Spleen (tissue), 11 donors: ENCODE results near the gene MARS1. TPM values are rescaled to one million over a fixed set of nuclear protein-coding genes. Genes with fewer than 3 reads are reported as not detected.
A peak's percentile ranks its signal among the peaks of the same experiment; 100 is the strongest.

ENCODE experiments used
- DNase-seq: peaks from one replicate; pipeline ENCODE4 v3.0.0-alpha.2; 2020
- H3K27ac ChIP-seq, 8 donors: fragments of 200-600 bp; sonication (generic) in 7 of 8; 1 replicate in 4 of 8; 2 replicates in 4 of 8; pipeline versions ENCODE4 v1.5.0 to v1.8.0; 2016 to 2021; ENCODE audit warnings: inconsistent platforms in 4 of 8, mild to moderate bottlenecking in 4 of 8, moderate library complexity in 1 of 8
- H3K27me3 ChIP-seq, 7 donors: fragments of 200-600 bp; sonication (generic) in 6 of 7; replicated peaks in 1 of 7; 1 replicate in 4 of 7; 2 replicates in 3 of 7; pipeline versions ENCODE4 v1.5.0 to v1.8.0; 2016 to 2021; ENCODE audit warnings: inconsistent platforms in 3 of 7, mild to moderate bottlenecking in 1 of 7
- H3K36me3 ChIP-seq, 6 donors: fragments of 200-600 bp; sonication (generic) in 5 of 6; 1 replicate in 4 of 6; 2 replicates in 2 of 6; pipeline versions ENCODE4 v1.5.0 to v1.8.0; 2016 to 2021; ENCODE audit warnings: inconsistent platforms in 2 of 6
- H3K4me1 ChIP-seq, 6 donors: fragments of 200-600 bp; sonication (generic) in 5 of 6; 1 replicate in 3 of 6; 2 replicates in 3 of 6; pipeline versions ENCODE4 v1.5.0 to v1.8.0; 2016 to 2021; ENCODE audit warnings: inconsistent platforms in 3 of 6
- H3K4me3 ChIP-seq, 8 donors: fragments of 200-600 bp; sonication (generic) in 7 of 8; 1 replicate in 4 of 8; 2 replicates in 4 of 8; pipeline versions ENCODE4 v1.5.0 to v1.8.0; 2016 to 2021; ENCODE audit warnings: inconsistent platforms in 4 of 8, mild to moderate bottlenecking in 4 of 8, moderate library complexity in 2 of 8
- H3K9me3 ChIP-seq, 8 donors: fragments of 200-600 bp; sonication (generic) in 7 of 8; 1 replicate in 4 of 8; 2 replicates in 4 of 8; pipeline versions ENCODE4 v1.5.0 to v1.8.0; 2016 to 2021; ENCODE audit warnings: inconsistent platforms in 4 of 8
- CTCF ChIP-seq, 11 experiments: fragments of 200-600 bp in 7 of 11; fragments of 450-650 bp in 4 of 11; sonication (generic) in 4 of 11; IDR thresholded peaks in 8 of 11; conservative IDR thresholded peaks in 3 of 11; 1 replicate in 7 of 11; 2 replicates in 4 of 11; pipeline versions ENCODE4 v1.4.0 to v1.8.0; 2016 to 2021; ENCODE audit warnings: antibody characterized with exemption in 11 of 11, inconsistent platforms in 4 of 11, mild to moderate bottlenecking in 1 of 11
- POLR2A ChIP-seq, 3 donors: fragments of 450-650 bp; IDR thresholded peaks; one replicate each; pipeline ENCODE4 v1.5.1; 2017; ENCODE audit warnings: antibody characterized with exemption in 3 of 3, mild to moderate bottlenecking in 1 of 3
- POLR2AphosphoS5 ChIP-seq, 3 donors: sonication (generic); formaldehyde crosslinking; IDR thresholded peaks; one replicate each; pipeline ENCODE4 v1.5.1; 2017; ENCODE audit warnings: antibody characterized with exemption in 3 of 3
- whole genome bisulfite sequencing, 5 donors: extraction: QIAGEN DNeasy Blood & Tissue Kit in 3 of 5; methylation state at CpG; one replicate each; pipeline versions ENCODE4 v1.1.5 to v1.1.7; 2013 to 2018; 5-methylcytosine and 5-hydroxymethylcytosine counted together
- intact Hi-C: fragments of 100-400 bp; cut with DNase I; formaldehyde crosslinking; loops from one replicate; pipeline ENCODE4 v1.15.0; 2023; ENCODE audit warnings: low total_unique reads
- polyA plus RNA-seq, 3 donors: library from polyadenylated mRNA; stranded (reverse); fragments of 200-250 nt; gene quantifications; one replicate each; pipeline ENCODE4 v1.2.1, GENCODE V29; 2013
- total RNA-seq, 7 donors: library from RNA; depleted of rRNA in 3 of 7; stranded (reverse); fragments of >200 nt in 3 of 7; fragmentation: NEBNext Ultra II Directional in 4 of 7; extraction: Animal tissue kit (Norgen Biotek cat#: 25700) in 4 of 7; gene quantifications; one replicate each; pipeline versions ENCODE4 v1.1.0 to v1.2.1, GENCODE V29; 2016 to 2021
- donor health status: healthy with polysubstance abuse.
- donor health status: DM: no; HTN: no; CAD: no; lungs with moderate emphysema.
- donor health status: DM: no; HTN: no; CAD: no.
- donor health status: Bipolar disorder and iron deficiency.
- donor health status: healthy.
- donor health status: DM: no; HTN: no; CAD: no.
- donor health status: DM: yes; HTN: yes; CAD: no.

MARS1 gene
- total and polyA plus RNA-seq, 10 donors = 67.4 to 186 (median 101) TPM

GRCh38 chr12:57519796-57520052, 31.9 kb downstream of the MARS1 start:
- intact Hi-C loops = no loop called here
- no peak for DNase-seq

GRCh38 chr12:57520053-57520818, 32.4 kb downstream of the MARS1 start, which contains the start of gene DDIT3:
Gene DDIT3, minus strand, starts transcription at chr12:57520514. Its CDS starts 3,108 bp downstream, at chr12:57517406.
- peak; percentile 97 to 100 (median 97) for TF ChIP-seq POLR2AphosphoS5 (IDR thresholded peaks at IDR 0.05)
- peak in 2 of 11 experiments; percentile 35 to 42 for TF ChIP-seq CTCF (IDR thresholded peaks at IDR 0.05 in 8 of 11, conservative IDR thresholded peaks at IDR 0.05 in 3 of 11)
- peak; percentile 98 to 99 (median 98) for TF ChIP-seq POLR2A (IDR thresholded peaks at IDR 0.05)
- peak within 1 kb of the TSS; percentile 98 to 100 (median 99) for H3K27ac ChIP-seq
- intact Hi-C loops = no loop called here
- 0 to 1% (median 0%) methylated on average over 36 to 52 of the region's 52 CpGs for WGBS, 5 donors
- no peaks in the 10 kb centered on the region for H3K9me3 ChIP-seq
- DNase-seq = peak; percentile 100
- peak within 1 kb of the TSS; percentile 51 to 90 (median 78) for H3K4me3 ChIP-seq
- H3K4me1 ChIP-seq = peaks cover 47 to 79% (median 71%) of the 10 kb centered on the region in 6 donors
- peaks cover 0 to 51% (median 40%) of the 10 kb centered on the region in 6 donors for H3K36me3 ChIP-seq
- H3K27me3 ChIP-seq = no peaks in the 10 kb centered on the region

More at GRCh38 chr12:57519796-57520052, 31.9 kb downstream of the MARS1 start:
- H3K36me3 ChIP-seq = peaks cover 0 to 51% (median 40%) of the 10 kb centered on the region in 6 donors
- H3K27me3 ChIP-seq = no peaks in the 10 kb centered on the region
- WGBS, 5 donors = 0 to 1% (median 0%) methylated on average over 8 of the region's 8 CpGs
- H3K27ac ChIP-seq = peak overlapping the region; percentile 98 to 100 (median 99)
- no peak for TF ChIP-seq CTCF (IDR thresholded peaks at IDR 0.05 in 8 of 11, conservative IDR thresholded peaks at IDR 0.05 in 3 of 11)
- TF ChIP-seq POLR2AphosphoS5 (IDR thresholded peaks at IDR 0.05) = no peak
- TF ChIP-seq POLR2A (IDR thresholded peaks at IDR 0.05) = no peak
- peak overlapping the region; percentile 51 to 90 (median 78) for H3K4me3 ChIP-seq
- peaks cover 45 to 75% (median 66%) of the 10 kb centered on the region in 6 donors for H3K4me1 ChIP-seq
- H3K9me3 ChIP-seq = no peaks in the 10 kb centered on the region

DNA sequence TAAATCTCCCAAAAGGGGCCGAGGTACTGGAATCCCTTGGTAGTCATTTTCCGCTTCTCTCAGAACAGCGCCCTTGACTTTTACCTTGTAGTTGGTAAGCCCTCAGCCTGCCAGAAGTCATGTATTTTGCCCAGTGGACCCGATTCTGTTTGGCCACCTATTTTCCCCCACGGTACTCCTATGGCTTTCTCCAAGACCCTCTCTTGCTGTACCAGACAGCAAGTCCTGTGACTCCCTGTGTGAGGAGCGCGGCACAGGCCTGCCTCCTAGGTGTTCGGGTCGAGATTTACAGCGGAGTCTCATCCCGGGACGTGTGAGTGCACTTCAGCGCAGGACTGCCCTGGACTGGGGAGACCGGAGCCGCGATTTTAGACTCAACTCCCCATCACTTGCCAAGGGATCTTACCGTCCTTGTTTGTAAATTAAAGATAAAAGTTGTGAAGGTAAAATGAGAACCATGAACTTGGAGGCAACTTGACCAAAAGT, 33.7 kb downstream of the MARS1 start:
- 57 to 67% (median 58%) methylated on average over 17 of the region's 17 CpGs for WGBS, 5 donors
- TF ChIP-seq CTCF (IDR thresholded peaks at IDR 0.05 in 8 of 11, conservative IDR thresholded peaks at IDR 0.05 in 3 of 11) (no peak), POLR2A (IDR thresholded peaks at IDR 0.05) (no peak), POLR2AphosphoS5 (IDR thresholded peaks at IDR 0.05) (no peak)
- Histone ChIP-seq H3K27ac (peak overlapping the region; percentile 98 to 100 (median 99)), H3K9me3 (no peaks in the 10 kb centered on the region), H3K4me3 (peak overlapping the region in 6 of 8 donors; percentile 60 to 89 (median 74)), H3K4me1 (peaks cover 47 to 87% (median 74%) of the 10 kb centered on the region in 6 donors), H3K36me3 (peaks cover 0 to 51% (median 40%) of the 10 kb centered on the region in 6 donors), H3K27me3 (no peaks in the 10 kb centered on the region)
- intact Hi-C loops = no loop called here
- DNase-seq = peak; percentile 88
